ENCODE results near the gene ZMYM5.
"Not testable (repeated sequence)": the region's sequence is repeated elsewhere in the genome, so short reads cannot be mapped to it uniquely, and the experiment has no call there.

The ZMYM5 gene

GRCh38 chr13:19863323-19864023, at the start of gene ZMYM5:
ZMYM5 (minus strand) TSS chr13:19863649; CDS start chr13:19852180, 11,469 bp downstream.
- DNase-seq: peak; percentile 92 to 93

GRCh38 chr13:19910336-19911072, 47.1 kb upstream of the ZMYM5 start:
- no peak for DNase-seq

DNA sequence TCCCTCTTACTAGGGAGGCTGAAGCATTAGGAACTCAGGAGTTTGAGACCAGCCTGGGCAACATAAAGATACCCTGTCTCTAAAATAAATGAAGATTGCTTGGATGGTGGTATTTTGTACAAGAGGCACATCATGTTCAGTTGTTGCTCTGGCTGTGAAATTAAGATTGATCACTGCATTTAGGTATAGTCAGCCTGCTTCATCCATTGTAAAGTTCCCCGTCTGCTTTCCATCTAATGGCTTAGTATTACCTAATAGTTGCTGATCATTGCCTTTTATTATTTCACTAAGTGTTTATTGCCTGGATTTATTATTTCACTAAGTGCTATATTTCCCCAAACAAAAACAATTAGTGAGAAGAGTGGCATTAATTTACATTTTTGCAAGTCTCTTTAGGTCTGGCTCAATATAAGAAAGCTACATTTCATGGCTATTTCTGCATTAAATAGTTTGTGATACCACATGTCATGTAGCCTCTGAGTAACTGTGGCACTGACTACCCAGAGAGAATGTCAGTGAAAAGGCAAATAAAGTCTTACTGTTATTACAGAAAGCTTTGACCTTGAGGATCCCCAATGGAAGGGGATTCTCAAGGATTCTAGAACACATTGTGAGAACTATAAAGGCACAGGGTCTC, 45.0 kb upstream of the ZMYM5 start:
- no peak for DNase-seq

- DNase-seq: not testable (repeated sequence)
Measured at GRCh38 chr13:19905487-19906195, 42.2 kb upstream of the ZMYM5 start.

- DNase-seq: no peak
Measured at GRCh38 chr13:19890030-19890429, 26.6 kb upstream of the ZMYM5 start.

DNA sequence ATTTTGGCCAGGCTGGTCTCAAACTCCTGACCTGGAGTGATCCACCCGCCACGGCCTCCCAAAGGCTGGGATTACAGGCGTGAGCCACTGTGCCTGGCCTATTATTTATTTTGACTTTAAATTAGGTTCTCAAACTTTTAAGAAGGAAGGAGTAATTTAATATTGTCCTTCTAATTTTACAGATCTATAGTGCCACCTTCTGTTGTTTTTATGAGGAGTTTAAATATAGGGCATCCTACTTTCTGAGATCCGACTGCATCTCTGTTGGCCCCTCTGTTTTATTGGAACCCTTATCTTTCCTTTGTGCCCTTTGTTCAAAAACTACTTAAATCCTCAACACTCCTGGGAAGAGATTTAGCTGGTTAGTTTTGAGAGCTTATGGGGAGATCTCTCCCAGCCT, 25.4 kb upstream of the ZMYM5 start:
- no peak for DNase-seq

GRCh38 chr13:19882231-19882630, 18.8 kb upstream of the ZMYM5 start:
- no peak for DNase-seq

GRCh38 chr13:19881641-19882040, 18.2 kb upstream of the ZMYM5 start:
- DNase-seq: no peak

DNA sequence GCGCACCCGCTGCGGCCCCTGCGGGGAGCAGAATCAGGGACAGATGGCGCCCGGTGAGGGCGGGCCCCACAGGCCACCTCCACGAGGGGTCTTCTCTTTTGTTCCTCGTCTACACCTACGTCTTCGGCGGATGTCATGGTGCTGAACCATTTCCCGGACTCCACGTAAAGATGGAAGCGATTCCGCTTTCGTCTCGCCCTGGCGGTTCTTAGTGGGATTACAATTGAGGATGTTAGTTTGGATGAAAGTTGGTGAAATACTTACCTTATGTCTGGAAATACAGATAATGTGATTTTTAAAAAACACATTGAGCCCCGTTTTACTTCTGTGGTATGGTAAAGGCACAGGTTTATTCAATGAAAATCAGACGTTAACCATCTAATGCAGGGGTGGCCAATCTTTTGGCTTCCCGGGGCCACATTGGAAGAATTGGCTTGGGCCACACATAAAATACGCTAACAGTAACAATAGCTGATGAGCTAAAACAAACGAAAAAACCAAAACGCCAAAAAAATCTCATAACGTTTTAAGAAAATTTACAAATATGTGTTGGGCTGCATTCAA, 1.4 kb upstream of the ZMYM5 start:
- peak; percentile 70 to 73 for DNase-seq

DNA sequence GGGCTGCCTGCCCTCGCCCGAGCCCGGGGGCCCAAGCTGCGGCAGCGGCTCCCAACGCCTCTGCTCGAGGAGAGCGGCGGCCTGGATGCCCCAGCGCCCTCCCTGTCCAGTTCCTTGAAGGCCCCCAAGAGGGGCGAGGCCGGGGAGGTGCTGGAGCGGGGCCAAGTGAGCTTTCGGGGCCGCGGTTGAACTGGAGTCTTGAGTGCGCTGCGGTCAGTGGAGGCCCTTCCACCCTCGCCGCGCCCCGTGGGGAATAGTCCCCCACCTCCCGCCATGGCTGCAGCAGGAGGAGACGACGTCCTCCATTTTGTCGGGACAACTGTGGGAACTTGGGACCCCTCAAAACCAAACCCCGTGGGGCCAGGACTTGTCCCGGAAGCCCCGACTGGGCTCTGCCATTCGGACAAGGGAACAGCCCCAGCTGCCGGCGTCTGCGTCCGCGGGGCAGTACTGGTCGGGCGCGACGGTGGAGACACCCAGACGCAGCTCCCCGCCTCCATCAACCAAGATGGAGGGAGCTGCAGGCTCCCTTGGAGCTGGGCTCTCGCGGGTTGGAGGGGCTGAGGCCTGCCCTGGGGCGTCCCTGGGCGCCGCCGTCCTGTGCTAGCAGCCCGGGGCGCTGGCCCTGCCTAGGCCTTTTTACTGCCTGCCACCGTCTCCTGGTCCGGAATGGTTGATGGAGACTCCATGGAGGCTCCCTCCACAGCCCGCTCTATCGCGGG, 736 bp upstream of the ZMYM5 start:
- peak; percentile 45 to 46 for DNase-seq

- DNase-seq: peak; percentile 23 to 34
Measured at GRCh38 chr13:19862481-19863313, 752 bp downstream of the ZMYM5 start.

DNA sequence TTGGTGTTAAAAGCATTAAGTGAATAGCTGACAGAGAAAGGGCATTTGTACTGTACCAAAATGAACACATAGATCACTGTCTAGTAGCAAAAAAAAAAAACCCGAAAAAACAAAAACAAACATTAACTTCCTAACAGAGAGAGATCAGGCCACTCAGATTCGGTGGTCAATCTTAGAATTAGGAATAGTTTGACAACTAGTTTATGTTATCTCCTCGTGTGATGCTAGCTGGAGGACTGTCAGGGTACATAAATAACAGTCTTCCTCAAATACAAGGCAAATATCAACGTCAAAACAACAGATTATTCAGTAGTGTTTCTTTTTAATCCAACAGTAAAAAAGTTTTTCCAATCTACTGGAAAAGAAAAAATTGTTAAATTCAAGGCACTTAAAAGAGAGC, 1.7 kb downstream of the ZMYM5 start:
- DNase-seq: no peak

GRCh38 chr13:19860884-19861655, 2.4 kb downstream of the ZMYM5 start:
- no peak for DNase-seq

DNA sequence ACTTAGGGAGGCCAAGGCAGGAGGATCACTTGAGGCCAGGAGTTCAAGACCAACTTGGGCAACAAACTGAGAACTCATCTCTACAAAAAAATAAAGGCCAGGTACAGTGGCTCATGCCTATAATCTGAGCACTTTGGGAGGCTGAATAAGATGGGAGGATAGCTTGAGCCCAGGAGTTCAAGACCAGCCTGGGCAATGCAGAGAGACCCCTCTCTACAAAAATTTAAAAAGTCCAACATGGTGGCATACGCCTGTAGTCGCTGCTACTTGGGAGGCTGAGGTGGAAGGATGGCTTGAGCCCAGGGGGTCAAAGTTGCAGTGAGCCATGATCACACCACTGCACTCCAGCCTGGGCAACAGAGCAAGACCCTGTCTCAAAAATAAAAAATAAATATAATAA, 5.8 kb downstream of the ZMYM5 start:
- not testable (repeated sequence) for DNase-seq

DNA sequence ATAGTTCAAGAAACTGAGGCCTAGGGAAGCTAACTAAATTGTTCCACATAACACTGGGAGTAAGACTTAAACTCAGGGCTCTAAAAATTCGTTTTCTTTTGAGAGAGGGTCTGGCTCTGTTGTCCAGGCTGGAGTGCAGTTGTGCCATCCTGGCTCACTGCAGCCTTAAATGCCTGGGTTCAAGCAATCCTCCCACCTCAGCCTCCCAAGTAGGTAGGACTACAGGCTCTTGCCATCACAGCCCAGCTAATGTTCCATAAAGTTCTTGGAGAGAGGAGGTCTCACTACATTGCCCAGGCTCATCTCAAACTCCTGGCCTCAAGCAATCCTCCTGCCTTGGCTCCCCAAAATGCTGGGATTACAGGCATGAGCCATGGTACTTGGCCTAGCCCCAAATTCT, 10.7 kb downstream of the ZMYM5 start:
- no peak for DNase-seq

- no peak for DNase-seq
Measured at GRCh38 chr13:19845758-19846157, 17.7 kb downstream of the ZMYM5 start.

- no peak for DNase-seq
Measured at GRCh38 chr13:19838865-19839275, 24.6 kb downstream of the ZMYM5 start.

DNA sequence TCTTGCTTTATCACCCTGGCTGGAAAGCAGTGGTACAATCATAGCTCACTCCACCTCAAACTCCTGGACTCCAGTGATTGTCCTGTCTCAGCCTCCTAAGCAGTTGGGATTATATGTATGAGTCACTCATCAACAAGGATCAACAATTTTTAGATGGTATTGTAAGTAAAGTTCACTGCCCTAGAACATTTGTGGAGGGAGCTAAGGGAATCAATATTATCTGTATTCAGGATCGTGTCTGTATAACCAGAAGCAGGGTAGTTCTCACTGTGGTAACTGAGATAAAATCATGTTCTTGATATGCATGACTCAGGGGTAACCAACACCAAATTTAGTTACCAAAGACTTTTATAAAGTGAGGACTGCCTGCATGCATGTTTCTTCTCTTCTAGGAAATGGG, 27.0 kb downstream of the ZMYM5 start:
- no peak for DNase-seq

- no peak for DNase-seq
Measured at GRCh38 chr13:19834704-19835103, 28.7 kb downstream of the ZMYM5 start.

- no peak for DNase-seq
Measured at GRCh38 chr13:19822673-19823072, 40.8 kb downstream of the ZMYM5 start.

Data from activated CD4-positive, alpha-beta T cell treated with anti-CD3 and anti-CD28 coated beads, Interleukin-2, amount 50 U/mL, for 4 hours (primary cell).